CD8-positive, alpha-beta memory T cell (primary cell): Measurements from ENCODE around the gene SFTPB. TPM values are rescaled to one million over a fixed set of nuclear protein-coding genes. Genes with fewer than 3 reads are reported as not detected.

Source experiments
- CTCF ChIA-PET: fragments of 350-600 bp; sonication (Branson Sonifier 250); formaldehyde crosslinking; loops from one replicate; lab custom pipeline; 2021; ENCODE audit warnings: antibody characterized with exemption; lab: Charles Lee
- POLR2A ChIA-PET: fragments of 350-600 bp; sonication (Branson Sonifier 250); formaldehyde crosslinking; loops from one replicate; lab custom pipeline; 2021; ENCODE audit warnings: antibody characterized with exemption; lab: Charles Lee
- DNase-seq, 5 donors: peaks; one replicate each; pipeline versions ENCODE4 v3.0.0 to v3.0.0-alpha.2; 2020 to 2022; ENCODE audit warnings: mixed read lengths in 1 of 5
- H3K27ac ChIP-seq: one replicate; pipeline ENCODE4 v1.7.0; 2013; ENCODE audit warnings: low read depth, mild to moderate bottlenecking, low read length, moderate library complexity
- H3K27me3 ChIP-seq: 2 replicates; pipeline ENCODE4 v1.7.0; 2013; ENCODE audit warnings: low read length, mild to moderate bottlenecking; ENCODE audit not compliant: insufficient read depth, poor library complexity, severe bottlenecking
- H3K36me3 ChIP-seq: 2 replicates; pipeline ENCODE4 v1.7.0; 2013; ENCODE audit warnings: mild to moderate bottlenecking, low read length, moderate library complexity; ENCODE audit not compliant: insufficient read depth
- H3K4me1 ChIP-seq: 2 replicates; pipeline ENCODE4 v1.7.0; 2013; ENCODE audit warnings: mild to moderate bottlenecking, low read length, moderate library complexity; ENCODE audit not compliant: insufficient read depth
- H3K4me3 ChIP-seq: 2 replicates; pipeline ENCODE4 v1.7.0; 2013; ENCODE audit warnings: mild to moderate bottlenecking, low read length
- H3K9me3 ChIP-seq: 2 replicates; pipeline ENCODE4 v1.7.0; 2013; ENCODE audit warnings: mild to moderate bottlenecking, low read length
- H3K27ac Mint-ChIP-seq, 8 donors: one replicate each; pipeline ENCODE4 v1.8.0; 2020 to 2021; ENCODE audit warnings: mixed read lengths in 8 of 8, mild to moderate bottlenecking in 6 of 8, inconsistent platforms in 3 of 8, moderate library complexity in 3 of 8
- H3K27me3 Mint-ChIP-seq, 2 donors: one replicate each; pipeline ENCODE4 v1.8.0; 2020 to 2021; ENCODE audit warnings: mixed read lengths in 2 of 2, mild to moderate bottlenecking in 1 of 2, moderate library complexity in 1 of 2
- H3K36me3 Mint-ChIP-seq, 3 donors: one replicate each; pipeline ENCODE4 v1.8.0; 2020 to 2021; ENCODE audit warnings: mixed read lengths in 3 of 3, inconsistent platforms in 1 of 3, mild to moderate bottlenecking in 1 of 3
- H3K4me1 Mint-ChIP-seq, 3 donors: one replicate each; pipeline ENCODE4 v1.8.0; 2020 to 2021; ENCODE audit warnings: mixed read lengths in 3 of 3, inconsistent platforms in 1 of 3, mild to moderate bottlenecking in 1 of 3
- H3K4me3 Mint-ChIP-seq, 7 donors: one replicate each; pipeline ENCODE4 v1.8.0; 2020 to 2021; ENCODE audit warnings: mixed read lengths in 7 of 7, mild to moderate bottlenecking in 6 of 7, moderate library complexity in 4 of 7, inconsistent platforms in 2 of 7
- H3K9me3 Mint-ChIP-seq, 5 donors: one replicate each; pipeline ENCODE4 v1.8.0; 2020 to 2022; ENCODE audit warnings: mixed read lengths in 5 of 5, mild to moderate bottlenecking in 3 of 5, moderate library complexity in 2 of 5, inconsistent platforms in 1 of 5
- polyA plus RNA-seq: library from polyadenylated mRNA; unstranded; fragments of 300-500 nt; fragmentation: Illumina TruSeq; gene quantifications from one replicate; pipeline ENCODE4 v1.2.3, GENCODE V29; 2021
- total RNA-seq, 2 experiments: library from RNA; stranded (reverse); gene quantifications; one replicate each; pipeline ENCODE4 v1.2.3, GENCODE V29; 2021

Gene SFTPB
- total and polyA plus RNA-seq, 3 experiments from 2014 or later = not detected

DNA sequence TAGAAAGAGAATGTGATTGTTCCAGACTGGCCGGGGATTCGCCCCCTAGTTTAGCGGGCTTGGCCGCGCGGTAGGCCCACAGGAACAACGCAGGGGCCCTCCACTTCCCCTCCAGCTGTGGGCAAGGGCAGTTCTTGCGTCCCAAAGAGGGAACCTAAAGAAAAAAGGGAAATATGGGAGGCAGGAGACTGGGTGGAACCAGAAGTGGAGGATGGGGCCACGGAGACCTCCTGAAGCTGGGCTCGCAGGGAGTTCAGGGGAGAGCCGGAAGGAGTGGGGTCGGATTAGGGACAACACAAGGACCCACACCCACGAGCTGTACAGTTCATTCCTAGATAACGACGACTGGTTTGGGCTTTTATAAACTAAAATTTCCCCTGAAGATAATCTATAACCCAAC lies 44.3 kb upstream of the SFTPB start:
- peaks cover under 1 to 1% (median 1%) of the 10 kb centered on the region in 3 donors for H3K4me1 Mint-ChIP-seq
- no peak overlapping the region for H3K4me3 ChIP-seq
- H3K9me3 ChIP-seq = no peaks in the 10 kb centered on the region
- no peak for DNase-seq
- POLR2A ChIA-PET = no interaction called here
- H3K4me3 Mint-ChIP-seq = no peak overlapping the region
- H3K27me3 Mint-ChIP-seq = peaks cover 13 to 16% of the 10 kb centered on the region in 2 donors
- H3K27ac Mint-ChIP-seq = no peak overlapping the region
- H3K36me3 Mint-ChIP-seq = no peaks in the 10 kb centered on the region
- no peaks in the 10 kb centered on the region for H3K36me3 ChIP-seq
- no peak overlapping the region for H3K27ac ChIP-seq
- H3K27me3 ChIP-seq = no peaks in the 10 kb centered on the region
- no peaks in the 10 kb centered on the region for H3K9me3 Mint-ChIP-seq
- no peaks in the 10 kb centered on the region for H3K4me1 ChIP-seq
- CTCF ChIA-PET = interaction anchor here (1.4 kb wide), 1 partner anchor 75 kb away, joined by 4 read pairs; no protein-coding TSS in a partner anchor

DNA sequence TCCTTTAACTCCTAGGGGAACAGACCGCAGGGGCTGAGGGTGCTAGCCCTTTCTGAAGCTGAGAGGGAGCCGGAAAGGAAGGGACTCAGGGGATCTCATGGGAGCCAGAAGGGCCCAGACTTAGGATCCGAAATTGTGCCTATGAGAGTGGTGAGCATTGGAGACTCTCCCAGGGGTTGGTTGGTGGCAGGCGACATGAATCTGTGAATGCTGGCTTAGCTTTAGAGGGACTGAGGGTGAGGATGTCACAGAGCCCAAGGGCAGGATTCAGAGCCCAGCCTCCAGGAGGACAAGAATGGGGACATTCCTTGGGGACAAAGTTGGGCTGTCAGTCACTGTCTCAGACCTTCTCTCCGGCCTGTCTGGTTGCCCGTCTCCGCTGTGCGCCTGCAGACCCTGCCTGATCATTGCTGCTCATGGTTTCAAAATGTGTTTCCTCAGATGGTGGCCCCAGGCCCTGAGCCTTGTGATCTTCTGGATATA lies 43.6 kb upstream of the SFTPB start:
- no peaks in the 10 kb centered on the region for H3K27me3 ChIP-seq
- Mint-ChIP-seq H3K9me3 (no peaks in the 10 kb centered on the region), H3K27ac (no peak overlapping the region), H3K27me3 (peaks cover 15 to 20% of the 10 kb centered on the region in 2 donors), H3K36me3 (no peaks in the 10 kb centered on the region), H3K4me3 (no peak overlapping the region), H3K4me1 (peaks cover 5 to 8% (median 6%) of the 10 kb centered on the region in 3 donors)
- H3K4me3 ChIP-seq = no peak overlapping the region
- H3K4me1 ChIP-seq = no peaks in the 10 kb centered on the region
- CTCF ChIA-PET = interaction anchor here (1.4 to 1.5 kb wide), 2 partner anchors 8 to 74 kb away, joined by 4 read pairs; no protein-coding TSS in a partner anchor
- POLR2A ChIA-PET = no interaction called here
- H3K36me3 ChIP-seq = no peaks in the 10 kb centered on the region
- no peak overlapping the region for H3K27ac ChIP-seq
- no peaks in the 10 kb centered on the region for H3K9me3 ChIP-seq
- no peak for DNase-seq

DNA sequence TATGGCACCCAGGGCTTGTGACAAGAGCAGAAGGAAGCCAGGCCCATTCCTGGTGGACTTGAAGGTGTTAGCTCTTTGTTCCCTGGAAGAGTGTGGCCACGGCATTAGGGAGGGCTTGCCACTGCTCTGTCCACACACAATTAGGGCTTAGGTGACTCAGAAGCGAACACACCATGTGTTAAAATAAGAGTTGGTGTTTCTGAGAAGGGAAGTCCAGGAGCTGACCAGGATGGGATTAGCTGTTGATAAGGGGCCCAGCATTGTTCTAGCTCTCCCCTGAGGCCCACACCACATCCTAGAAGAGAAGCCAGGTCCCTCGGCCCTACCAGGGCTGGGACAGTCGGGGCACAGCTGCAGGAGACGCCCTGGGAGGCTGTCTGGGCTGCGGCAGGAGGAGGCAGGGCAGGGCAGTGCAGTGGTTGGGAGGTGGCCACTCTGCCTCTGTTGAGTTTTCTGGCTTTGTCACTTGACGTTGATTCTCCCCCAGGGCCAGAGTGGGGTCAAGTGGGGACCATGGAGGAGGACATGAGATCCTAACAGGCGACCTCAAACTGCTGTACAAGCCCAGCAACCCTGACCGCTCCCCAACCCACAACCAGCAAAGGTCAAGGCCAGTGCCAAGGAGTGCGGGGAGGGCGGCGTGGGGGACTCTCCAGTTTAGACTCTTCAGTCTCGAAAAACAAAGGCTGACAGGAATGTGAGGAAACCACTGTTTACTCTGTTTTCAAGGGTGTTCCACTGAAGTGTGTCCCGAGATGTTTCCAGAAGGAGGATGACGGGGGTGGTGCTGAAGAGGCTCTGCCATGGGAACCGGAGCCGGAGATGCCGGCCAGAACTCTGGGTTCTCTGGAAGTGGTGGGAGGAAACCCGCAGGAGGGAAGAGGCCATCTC lies 42.9 kb upstream of the SFTPB start:
- H3K9me3 Mint-ChIP-seq = no peaks in the 10 kb centered on the region
- Histone ChIP-seq H3K4me3 (no peak overlapping the region), H3K9me3 (no peaks in the 10 kb centered on the region), H3K27ac (no peak overlapping the region), H3K27me3 (no peaks in the 10 kb centered on the region), H3K36me3 (no peaks in the 10 kb centered on the region), H3K4me1 (no peaks in the 10 kb centered on the region)
- ChIA-PET POLR2A (no interaction called here), CTCF (interaction anchor here (1.1 to 1.5 kb wide), 2 partner anchors 9 to 103 kb away, joined by 3 to 4 read pairs; no protein-coding TSS in a partner anchor)
- no peak overlapping the region for H3K4me3 Mint-ChIP-seq
- no peak for DNase-seq
- H3K27me3 Mint-ChIP-seq = peaks cover 11 to 22% of the 10 kb centered on the region in 2 donors
- peak overlapping the region in 1 of 8 donors; percentile 89 for H3K27ac Mint-ChIP-seq
- H3K4me1 Mint-ChIP-seq = peaks cover 6 to 15% (median 12%) of the 10 kb centered on the region in 3 donors
- no peaks in the 10 kb centered on the region for H3K36me3 Mint-ChIP-seq

DNA sequence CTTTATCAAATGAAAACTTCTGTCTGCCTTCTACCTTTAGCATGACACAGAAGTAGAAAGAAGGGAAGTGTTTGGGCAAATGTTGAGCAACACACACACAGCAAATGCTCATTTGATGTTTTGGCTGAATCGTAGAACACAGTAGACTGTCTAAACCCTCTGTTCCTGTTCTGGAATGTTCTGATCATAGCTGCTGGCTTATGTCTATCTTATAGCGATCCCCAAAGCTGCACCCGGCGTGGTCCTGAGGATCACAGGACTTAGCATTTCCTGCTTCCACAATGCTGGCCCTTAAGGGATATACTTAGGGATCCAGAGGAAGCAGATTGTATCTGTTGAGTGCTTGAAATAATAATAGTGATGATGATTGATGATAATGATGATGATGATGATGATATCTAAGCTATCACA lies 41.4 kb upstream of the SFTPB start:
- peaks cover 7% of the 10 kb centered on the region for H3K4me1 ChIP-seq
- Mint-ChIP-seq H3K4me1 (peaks cover 14 to 30% (median 25%) of the 10 kb centered on the region in 3 donors), H3K27me3 (peaks cover 11 to 21% of the 10 kb centered on the region in 2 donors), H3K9me3 (no peaks in the 10 kb centered on the region), H3K36me3 (no peaks in the 10 kb centered on the region), H3K27ac (no peak overlapping the region), H3K4me3 (no peak overlapping the region)
- no peaks in the 10 kb centered on the region for H3K36me3 ChIP-seq
- ChIA-PET CTCF (interaction anchor here (0.9 to 1.1 kb wide), 2 partner anchors 9 to 104 kb away, joined by 3 read pairs; no protein-coding TSS in a partner anchor), POLR2A (no interaction called here)
- no peak for DNase-seq
- no peak overlapping the region for H3K4me3 ChIP-seq
- no peaks in the 10 kb centered on the region for H3K9me3 ChIP-seq
- no peak overlapping the region for H3K27ac ChIP-seq
- no peaks in the 10 kb centered on the region for H3K27me3 ChIP-seq

- no peaks in the 10 kb centered on the region for H3K9me3 Mint-ChIP-seq
- H3K4me1 ChIP-seq = peaks cover 7% of the 10 kb centered on the region
- POLR2A ChIA-PET = no interaction called here
Measured at GRCh38 chr2:85708641-85709040, 40.6 kb upstream of the SFTPB start.

DNA sequence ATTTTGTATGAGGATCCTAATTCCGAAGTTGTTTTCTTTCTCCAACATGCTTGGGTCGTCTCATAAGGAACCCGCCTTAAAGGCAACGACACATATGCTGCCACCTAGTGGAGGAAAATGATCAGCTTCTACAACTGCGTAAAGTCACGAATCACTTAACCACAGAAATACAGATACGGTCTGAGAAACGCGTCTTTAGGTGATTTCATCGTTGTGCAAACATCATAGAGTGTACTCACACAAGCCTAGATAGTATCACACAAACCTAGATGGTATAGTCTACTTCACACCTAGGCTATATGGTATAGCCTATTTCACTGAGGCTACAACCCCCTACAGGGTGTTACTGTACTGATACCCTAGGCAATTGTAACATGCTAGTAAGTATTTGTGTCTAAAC lies 39.3 kb upstream of the SFTPB start:
- H3K27me3 ChIP-seq = no peaks in the 10 kb centered on the region
- H3K9me3 ChIP-seq = no peaks in the 10 kb centered on the region
- POLR2A ChIA-PET = interaction anchor here (0.5 kb wide), 1 partner anchor 38 kb away, joined by 5 read pairs; no protein-coding TSS in a partner anchor
- peak overlapping the region in 5 of 8 donors; percentile 72 to 92 (median 85) for H3K27ac Mint-ChIP-seq
- peaks cover 19 to 49% (median 28%) of the 10 kb centered on the region in 3 donors for H3K4me1 Mint-ChIP-seq
- peak; percentile 38 to 63 (median 58) for DNase-seq
- H3K4me3 ChIP-seq = no peak overlapping the region
- peaks cover 11 to 21% of the 10 kb centered on the region in 2 donors for H3K27me3 Mint-ChIP-seq
- no peaks in the 10 kb centered on the region for H3K9me3 Mint-ChIP-seq
- H3K36me3 Mint-ChIP-seq = no peaks in the 10 kb centered on the region
- peak overlapping the region in 2 of 7 donors; percentile 16 to 35 for H3K4me3 Mint-ChIP-seq
- H3K36me3 ChIP-seq = no peaks in the 10 kb centered on the region
- peaks cover 7% of the 10 kb centered on the region for H3K4me1 ChIP-seq
- no peak overlapping the region for H3K27ac ChIP-seq
- CTCF ChIA-PET = interaction anchor here (0.9 to 4.0 kb wide), 11 partner anchors 9 to 279 kb away, joined by 3 to 30 read pairs (median 4); no protein-coding TSS in a partner anchor

More at GRCh38 chr2:85708641-85709040, 40.6 kb upstream of the SFTPB start:
- Mint-ChIP-seq H3K27ac (no peak overlapping the region), H3K27me3 (peaks cover 11 to 21% of the 10 kb centered on the region in 2 donors), H3K4me1 (peaks cover 16 to 37% (median 25%) of the 10 kb centered on the region in 3 donors), H3K36me3 (no peaks in the 10 kb centered on the region), H3K4me3 (no peak overlapping the region)
- DNase-seq = no peak
- H3K36me3 ChIP-seq = no peaks in the 10 kb centered on the region
- H3K27ac ChIP-seq = no peak overlapping the region
- H3K4me3 ChIP-seq = no peak overlapping the region
- CTCF ChIA-PET = interaction anchor here (0.9 to 2.8 kb wide), 2 partner anchors 10 kb away, joined by 3 to 14 read pairs; no protein-coding TSS in a partner anchor
- H3K9me3 ChIP-seq = no peaks in the 10 kb centered on the region
- H3K27me3 ChIP-seq = no peaks in the 10 kb centered on the region

DNA sequence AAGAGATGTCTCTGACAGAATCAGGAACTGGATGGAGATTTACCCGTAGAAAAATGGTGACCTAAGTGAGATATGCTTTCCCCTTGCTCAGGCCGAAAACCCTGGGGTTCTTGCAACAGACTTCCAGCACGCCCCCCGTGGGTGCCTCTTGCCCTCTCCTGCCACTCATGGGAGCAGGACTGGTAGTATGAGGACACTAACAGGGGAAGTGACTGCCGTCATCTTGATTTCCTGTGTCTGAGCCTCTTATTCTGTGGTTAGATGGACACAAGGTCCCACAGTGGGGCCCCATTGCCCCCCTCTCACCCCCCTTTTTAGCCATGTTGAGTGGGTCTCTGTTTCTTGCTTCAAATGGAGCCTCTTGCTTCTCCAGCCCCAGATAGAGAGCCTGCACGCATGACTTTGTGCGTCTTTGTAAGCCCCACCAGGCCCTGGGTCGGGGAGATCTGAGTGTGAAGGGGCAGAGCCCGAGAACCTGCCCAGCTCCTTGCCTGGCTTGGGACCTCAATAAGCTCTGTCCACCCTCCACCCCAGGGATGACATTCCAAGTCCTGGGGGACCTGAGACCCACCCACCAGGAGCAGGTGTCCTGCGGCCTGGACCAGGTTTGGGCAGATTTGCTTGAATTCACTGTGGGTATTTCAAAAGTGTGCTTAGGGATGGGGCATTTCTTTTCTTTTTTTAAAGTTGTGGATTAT lies 38.7 kb upstream of the SFTPB start:
- no peaks in the 10 kb centered on the region for H3K36me3 ChIP-seq
- no peak overlapping the region for H3K4me3 ChIP-seq
- H3K27ac ChIP-seq = no peak overlapping the region
- peak overlapping the region in 5 of 8 donors; percentile 72 to 92 (median 85) for H3K27ac Mint-ChIP-seq
- H3K9me3 ChIP-seq = no peaks in the 10 kb centered on the region
- POLR2A ChIA-PET = no interaction called here
- peaks cover 11 to 21% of the 10 kb centered on the region in 2 donors for H3K27me3 Mint-ChIP-seq
- no peaks in the 10 kb centered on the region for H3K9me3 Mint-ChIP-seq
- H3K4me3 Mint-ChIP-seq = peak overlapping the region in 2 of 7 donors; percentile 16 to 35
- no peaks in the 10 kb centered on the region for H3K27me3 ChIP-seq
- CTCF ChIA-PET = interaction anchor here (0.9 to 4.0 kb wide), 11 partner anchors 8 to 279 kb away, joined by 3 to 30 read pairs (median 5); no protein-coding TSS in a partner anchor
- no peaks in the 10 kb centered on the region for H3K36me3 Mint-ChIP-seq
- peaks cover 7% of the 10 kb centered on the region for H3K4me1 ChIP-seq
- DNase-seq = no peak
- peaks cover 21 to 52% (median 28%) of the 10 kb centered on the region in 3 donors for H3K4me1 Mint-ChIP-seq
